Measurements from ENCODE around the gene SSX2IP.

The SSX2IP gene

GRCh38 chr1:84708031-84708430, 17.8 kb upstream of the SSX2IP start:
- no peak for DNase-seq

GRCh38 chr1:84705513-84705912, 15.3 kb upstream of the SSX2IP start:
- no peak for DNase-seq

- DNase-seq = no peak
Measured at GRCh38 chr1:84704872-84705417, 14.7 kb upstream of the SSX2IP start.

DNA sequence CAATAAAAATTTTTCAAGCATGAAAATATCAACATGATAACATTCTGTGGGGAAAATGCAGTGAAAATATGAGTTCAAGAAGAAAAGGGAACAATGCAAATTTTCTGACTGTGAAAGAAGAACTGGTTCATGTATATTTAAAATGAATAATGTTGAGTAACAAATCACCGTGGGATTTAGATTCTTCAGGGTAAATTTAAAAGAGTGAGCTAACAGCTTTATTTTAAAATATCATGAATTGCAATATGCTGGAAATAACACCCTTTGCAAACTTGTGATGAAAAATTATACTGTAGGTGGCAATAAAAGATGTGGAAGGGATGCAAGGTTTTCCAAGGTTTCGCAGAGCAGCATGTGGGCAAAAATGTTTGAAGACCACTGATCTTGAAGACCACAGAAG, 13.2 kb upstream of the SSX2IP start:
- no peak for DNase-seq

- DNase-seq = no peak
Measured at GRCh38 chr1:84702143-84702542, 11.9 kb upstream of the SSX2IP start.

- DNase-seq = no peak
Measured at GRCh38 chr1:84701376-84701775, 11.1 kb upstream of the SSX2IP start.

DNA sequence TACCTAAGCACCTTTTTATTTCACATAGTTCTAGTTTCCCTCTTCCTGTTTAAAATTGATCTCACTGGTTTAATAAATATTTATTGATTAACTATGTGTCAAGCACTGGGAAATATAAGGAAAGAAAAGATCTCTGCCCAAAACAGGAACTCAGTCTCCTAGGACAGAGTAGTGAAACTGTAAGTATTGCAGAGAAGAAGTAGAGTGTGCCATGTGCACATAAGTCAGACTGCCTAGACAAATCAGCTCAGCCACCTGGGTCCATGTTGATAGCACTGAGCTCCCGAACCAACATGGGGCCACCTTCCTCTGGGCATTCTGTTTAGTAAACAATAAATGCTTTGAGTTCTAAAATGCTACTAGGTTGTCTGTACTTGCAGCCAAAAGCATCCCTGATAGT, 9.8 kb upstream of the SSX2IP start:
- no peak for DNase-seq

- no peak for DNase-seq
Measured at GRCh38 chr1:84698151-84699110, 8.2 kb upstream of the SSX2IP start.

DNA sequence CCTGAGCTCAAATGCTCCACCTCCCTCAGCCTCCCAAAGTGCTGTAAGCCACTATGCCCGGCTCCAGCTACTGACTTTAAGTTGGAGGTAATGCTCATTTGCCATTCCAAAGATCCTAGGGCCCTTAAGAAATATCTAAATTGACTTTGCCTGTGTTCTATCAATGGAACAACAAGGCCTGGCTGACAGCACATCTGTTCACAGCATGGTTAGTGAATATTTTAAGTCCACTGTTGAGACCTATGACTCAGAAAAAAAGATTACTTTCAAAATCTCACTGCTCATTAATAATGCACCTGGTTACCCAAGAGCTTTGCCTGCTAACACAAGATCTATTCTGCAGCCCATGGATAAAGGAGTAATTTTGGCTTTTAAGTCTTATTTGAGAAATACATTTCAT, 3.5 kb upstream of the SSX2IP start:
- DNase-seq = no peak

- peak in 1 of 2 donors; percentile 53 for DNase-seq
Measured at GRCh38 chr1:84693005-84693404, 2.7 kb upstream of the SSX2IP start.

- no peak for DNase-seq
Measured at GRCh38 chr1:84692391-84692790, 2.1 kb upstream of the SSX2IP start.

- no peak for DNase-seq
Measured at GRCh38 chr1:84691122-84691783, 992 bp upstream of the SSX2IP start.

- peak in 1 of 2 donors; percentile 39 for DNase-seq
Measured at GRCh38 chr1:84689514-84690396, 506 bp downstream of the SSX2IP start.

DNA sequence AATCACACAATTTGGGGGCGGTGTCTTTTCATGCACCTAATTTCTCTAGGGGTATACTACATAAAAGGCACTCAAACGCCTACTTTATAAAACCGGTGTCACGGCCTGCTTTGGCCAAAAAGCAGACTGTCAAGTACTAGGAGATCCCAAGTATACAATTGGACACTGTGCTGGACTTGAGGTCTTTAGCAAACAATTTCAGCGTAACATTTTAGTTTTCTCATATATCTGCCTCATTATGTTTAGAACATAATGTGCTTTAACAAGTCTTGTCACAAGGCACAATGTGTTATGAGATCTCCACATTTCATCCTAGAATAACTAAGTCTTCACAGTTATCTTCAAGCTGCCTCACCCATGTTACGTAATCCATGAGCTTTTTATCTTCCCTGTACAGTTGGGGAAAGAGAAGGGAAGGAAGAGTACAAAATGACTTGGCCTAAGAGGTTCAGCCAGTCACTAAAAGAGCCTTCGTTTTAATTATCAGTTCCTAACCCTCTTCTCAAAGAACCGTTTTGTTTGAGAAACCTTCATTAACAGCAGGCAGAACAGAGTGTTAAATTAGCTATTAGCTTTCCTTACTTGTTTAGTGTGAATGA, 1.7 kb downstream of the SSX2IP start:
- no peak for DNase-seq

GRCh38 chr1:84687714-84688462, 2.4 kb downstream of the SSX2IP start:
- no peak for DNase-seq

DNA sequence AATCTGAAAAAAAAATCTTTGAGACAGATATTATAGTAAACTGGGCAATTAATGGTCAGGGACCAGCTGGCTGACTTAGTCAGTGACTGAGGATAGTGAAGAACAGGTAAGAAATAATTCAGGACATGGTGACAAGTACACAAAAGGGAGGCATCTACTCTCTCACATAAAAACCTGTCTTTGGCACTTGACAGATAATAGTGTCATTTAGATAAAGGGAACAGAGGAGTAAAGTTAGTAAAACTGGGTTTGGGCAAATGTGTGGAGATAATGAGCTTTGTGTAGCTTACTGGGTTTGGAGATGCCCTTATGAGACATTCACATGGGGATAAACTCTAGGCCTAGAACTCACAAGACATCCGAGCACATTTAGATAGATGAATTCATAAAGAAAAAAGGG, 4.0 kb downstream of the SSX2IP start:
- DNase-seq = no peak

GRCh38 chr1:84683508-84683907, 6.8 kb downstream of the SSX2IP start:
- DNase-seq = no peak

DNA sequence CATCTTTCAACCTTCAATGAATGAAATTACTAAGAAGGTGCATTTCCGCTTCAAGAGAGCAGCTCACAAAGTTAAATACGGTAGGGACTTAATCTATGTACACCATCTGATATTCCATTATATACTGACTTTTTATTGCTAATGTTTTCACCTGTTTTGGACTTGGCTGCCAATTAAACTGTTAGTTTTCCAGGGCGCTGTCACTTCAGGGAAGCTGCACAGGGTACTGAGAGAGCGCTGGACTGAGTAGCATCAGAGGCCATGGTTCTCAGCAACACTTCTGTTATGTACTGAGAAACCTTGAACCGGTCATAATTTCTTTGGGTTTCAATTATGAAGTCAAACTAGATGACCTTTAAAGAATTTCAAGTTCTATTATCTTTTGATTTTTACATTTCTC, 8.2 kb downstream of the SSX2IP start:
- no peak for DNase-seq

DNA sequence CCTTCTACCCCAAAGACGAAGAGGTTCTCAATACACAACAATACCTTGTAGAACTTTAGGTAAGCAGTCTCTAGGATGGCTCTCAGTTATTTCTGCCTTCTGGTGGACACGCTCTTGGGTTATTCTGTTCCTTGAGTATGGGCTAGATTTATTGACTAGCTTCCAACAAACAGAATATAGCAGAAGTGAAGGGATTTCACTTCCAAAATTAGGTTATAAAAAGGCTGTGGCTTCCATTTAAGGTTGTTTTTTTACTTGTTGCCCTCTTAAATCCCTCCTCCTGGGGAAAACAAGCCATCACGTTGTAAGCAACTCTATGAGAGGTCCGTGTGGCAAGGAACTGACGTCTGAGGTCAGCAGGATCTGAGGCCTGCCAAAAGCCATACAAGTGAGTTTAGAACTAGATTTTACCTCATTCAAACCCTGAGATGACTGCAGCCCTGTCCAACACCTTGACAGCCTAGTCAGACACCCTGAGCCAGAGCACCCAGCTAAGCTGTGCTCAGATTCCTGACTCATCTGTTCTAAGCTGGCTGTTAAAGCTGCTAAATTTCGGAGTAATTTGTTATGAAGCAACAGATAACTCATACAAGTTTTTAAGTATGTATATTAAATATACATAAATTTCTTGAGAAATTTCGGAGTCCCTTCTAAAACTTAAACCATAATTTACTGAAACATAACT, 12.7 kb downstream of the SSX2IP start:
- DNase-seq = no peak

GRCh38 chr1:84675631-84676030, 14.6 kb downstream of the SSX2IP start:
- DNase-seq = no peak

DNA sequence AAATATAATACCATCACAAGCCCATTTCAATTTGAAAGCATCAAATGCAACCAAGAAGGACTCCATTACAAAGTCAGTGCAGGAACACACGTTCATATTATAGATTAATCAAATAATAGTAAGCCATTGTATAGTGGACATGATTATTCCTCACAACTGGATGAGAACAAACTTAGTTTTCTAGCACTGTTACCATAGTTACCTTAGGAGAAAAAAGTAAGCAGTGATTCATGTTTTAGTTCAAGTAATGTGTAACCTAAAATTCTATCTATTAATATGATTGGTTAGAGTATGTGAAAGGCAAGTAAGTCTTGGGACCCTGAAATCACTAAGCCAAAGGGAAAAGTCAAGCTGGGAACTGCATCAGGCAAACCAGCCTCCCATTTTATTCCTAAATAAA, 15.2 kb downstream of the SSX2IP start:
- no peak for DNase-seq

Data from CD4-positive, alpha-beta T cell treated with Interleukin-4 for 1 hour (primary cell).